C4-2B (cell line): Measurements from ENCODE around the gene MARCHF2.

Experiments used
- CTCF ChIP-seq: fragments of 450-650 bp; conservative IDR thresholded peaks from 2 replicates; pipeline ENCODE4 v1.5.1; 2017; ENCODE audit warnings: mild to moderate bottlenecking
- ZFX ChIP-seq: fragments of 450-650 bp; IDR thresholded peaks from 2 replicates; pipeline ENCODE4 v1.6.1; 2017

- TF ChIP-seq CTCF (no peak), ZFX (no peak)
These were observed 55.0 kb downstream of the MARCHF2 start for GRCh38 chr19:8468124-8468523.
